ENCODE data around the gene RHOF. TPM values are rescaled to one million over a fixed set of nuclear protein-coding genes. Genes with fewer than 3 reads are reported as not detected.
A peak's percentile ranks its signal among the peaks of the same experiment; 100 is the strongest.

The RHOF gene, protein sequence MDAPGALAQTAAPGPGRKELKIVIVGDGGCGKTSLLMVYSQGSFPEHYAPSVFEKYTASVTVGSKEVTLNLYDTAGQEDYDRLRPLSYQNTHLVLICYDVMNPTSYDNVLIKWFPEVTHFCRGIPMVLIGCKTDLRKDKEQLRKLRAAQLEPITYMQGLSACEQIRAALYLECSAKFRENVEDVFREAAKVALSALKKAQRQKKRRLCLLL
- total RNA-seq = 10 to 100 TPM in 2 of 6 experiments, 1 to 10 TPM in 4; 3.7 to 16.2 (median 5.0) TPM
- long read RNA-seq = 0 reads

DNA sequence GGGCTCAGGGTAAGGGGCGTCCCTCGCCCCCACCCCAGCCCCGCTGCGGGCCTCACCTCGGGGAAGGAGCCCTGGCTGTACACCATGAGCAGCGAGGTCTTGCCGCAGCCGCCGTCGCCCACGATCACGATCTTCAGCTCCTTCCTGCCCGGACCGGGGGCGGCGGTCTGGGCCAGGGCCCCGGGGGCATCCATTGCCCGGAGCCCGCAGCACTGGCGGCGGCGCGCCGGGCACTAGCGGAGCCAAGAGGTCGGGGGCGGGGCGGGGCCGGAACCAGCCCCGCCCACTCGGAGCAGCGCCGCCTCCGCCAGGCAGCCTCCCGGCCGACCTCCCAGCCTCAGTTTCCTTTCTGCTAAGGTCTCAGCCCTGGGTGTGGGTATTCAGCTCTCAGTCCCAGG, at the start of gene RHOF:
Gene RHOF, minus strand, starts transcription at position 249 of the 398 bp plus-strand sequence. Its CDS starts 55 bp downstream, at position 194.
- Histone ChIP-seq H3K36me3 (peaks cover 0 to 4% (median 0%) of the 10 kb centered on the region in 4 donors), H3K27ac (peak within 1 kb of the TSS; percentile 61 to 95 (median 81)), H3K27me3 (no peaks in the 10 kb centered on the region), H3K9me3 (no peaks in the 10 kb centered on the region), H3K4me3 (peak within 1 kb of the TSS; percentile 49 to 57 (median 53)), H3K4me1 (peaks cover 0 to 50% (median 13%) of the 10 kb centered on the region in 4 donors)
- intact Hi-C loops (cut with DNase I) = no loop called here
- TF ChIP-seq, protein P1, sequence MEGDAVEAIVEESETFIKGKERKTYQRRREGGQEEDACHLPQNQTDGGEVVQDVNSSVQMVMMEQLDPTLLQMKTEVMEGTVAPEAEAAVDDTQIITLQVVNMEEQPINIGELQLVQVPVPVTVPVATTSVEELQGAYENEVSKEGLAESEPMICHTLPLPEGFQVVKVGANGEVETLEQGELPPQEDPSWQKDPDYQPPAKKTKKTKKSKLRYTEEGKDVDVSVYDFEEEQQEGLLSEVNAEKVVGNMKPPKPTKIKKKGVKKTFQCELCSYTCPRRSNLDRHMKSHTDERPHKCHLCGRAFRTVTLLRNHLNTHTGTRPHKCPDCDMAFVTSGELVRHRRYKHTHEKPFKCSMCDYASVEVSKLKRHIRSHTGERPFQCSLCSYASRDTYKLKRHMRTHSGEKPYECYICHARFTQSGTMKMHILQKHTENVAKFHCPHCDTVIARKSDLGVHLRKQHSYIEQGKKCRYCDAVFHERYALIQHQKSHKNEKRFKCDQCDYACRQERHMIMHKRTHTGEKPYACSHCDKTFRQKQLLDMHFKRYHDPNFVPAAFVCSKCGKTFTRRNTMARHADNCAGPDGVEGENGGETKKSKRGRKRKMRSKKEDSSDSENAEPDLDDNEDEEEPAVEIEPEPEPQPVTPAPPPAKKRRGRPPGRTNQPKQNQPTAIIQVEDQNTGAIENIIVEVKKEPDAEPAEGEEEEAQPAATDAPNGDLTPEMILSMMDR (IDR thresholded peaks at IDR 0.05) = no peak
- no peak for TF ChIP-seq POLR2A (IDR thresholded peaks at IDR 0.05)
- WGBS (ENCODE audit: insufficient coverage, low coverage, low lambda C conversion rate, missing lambda C conversion rate) = no CpG with 5 or more reads among the region's 36 CpGs
- DNase-seq (peak in 2 of 3 donors; percentile 67 to 76), ATAC-seq (no peak)

DNA sequence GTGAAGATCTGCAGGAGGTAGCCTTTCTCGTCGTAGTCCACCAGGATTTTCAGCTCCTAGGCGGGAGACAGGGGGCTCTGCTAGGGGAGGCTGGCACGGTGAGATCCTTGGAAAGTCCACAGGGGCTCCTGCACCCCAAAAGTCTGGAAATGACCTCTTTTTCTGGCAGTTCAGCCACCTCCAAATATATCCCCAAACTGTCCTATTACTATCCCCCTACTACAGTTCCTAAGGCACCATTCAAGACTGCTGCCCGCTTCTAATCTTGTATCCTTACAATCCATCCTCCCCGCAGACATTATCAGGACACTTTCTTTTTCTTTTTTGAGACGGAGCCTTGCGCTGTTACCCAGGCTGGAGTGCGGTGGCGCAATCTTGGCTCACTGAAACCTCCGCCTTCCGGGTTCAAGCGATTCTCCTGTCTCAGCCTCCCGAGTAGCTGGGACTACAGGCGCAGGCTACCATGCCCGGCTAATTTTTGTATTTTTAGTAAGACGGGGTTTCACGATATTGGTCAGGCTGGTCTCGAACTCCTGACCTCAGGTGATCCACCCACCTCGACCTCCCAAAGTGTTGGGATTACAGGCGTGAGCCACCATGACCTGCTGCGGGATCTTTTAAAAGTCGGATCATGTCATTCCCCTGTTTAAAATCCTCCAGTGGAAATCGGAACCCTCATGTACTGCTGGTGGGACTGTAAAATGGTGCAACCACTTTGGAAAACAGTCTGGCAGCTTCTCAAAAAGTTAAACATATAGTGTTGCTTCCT, 46.7 kb upstream of the RHOF start:
- Histone ChIP-seq H3K36me3 (peaks cover 0 to 65% (median 24%) of the 10 kb centered on the region in 4 donors), H3K27me3 (no peaks in the 10 kb centered on the region), H3K4me3 (peak overlapping the region; percentile 44 to 47 (median 46)), H3K4me1 (no peaks in the 10 kb centered on the region), H3K9me3 (no peaks in the 10 kb centered on the region), H3K27ac (peak overlapping the region in 2 of 3 donors; percentile 10 to 31)
- 74% methylated on average over 14 of the region's 24 CpGs for WGBS (ENCODE audit: insufficient coverage, low coverage, low lambda C conversion rate, missing lambda C conversion rate)
- DNase-seq (no peak), ATAC-seq (no peak)
- intact Hi-C loops (cut with DNase I) = loop anchor here in 1 of 2 donors (5.0 kb wide), 1 partner anchor 47 kb away; the partner anchor contains the start of gene PSMD9
- TF ChIP-seq, protein P1 (IDR thresholded peaks at IDR 0.05) = no peak
- TF ChIP-seq POLR2A (IDR thresholded peaks at IDR 0.05) = no peak

DNA sequence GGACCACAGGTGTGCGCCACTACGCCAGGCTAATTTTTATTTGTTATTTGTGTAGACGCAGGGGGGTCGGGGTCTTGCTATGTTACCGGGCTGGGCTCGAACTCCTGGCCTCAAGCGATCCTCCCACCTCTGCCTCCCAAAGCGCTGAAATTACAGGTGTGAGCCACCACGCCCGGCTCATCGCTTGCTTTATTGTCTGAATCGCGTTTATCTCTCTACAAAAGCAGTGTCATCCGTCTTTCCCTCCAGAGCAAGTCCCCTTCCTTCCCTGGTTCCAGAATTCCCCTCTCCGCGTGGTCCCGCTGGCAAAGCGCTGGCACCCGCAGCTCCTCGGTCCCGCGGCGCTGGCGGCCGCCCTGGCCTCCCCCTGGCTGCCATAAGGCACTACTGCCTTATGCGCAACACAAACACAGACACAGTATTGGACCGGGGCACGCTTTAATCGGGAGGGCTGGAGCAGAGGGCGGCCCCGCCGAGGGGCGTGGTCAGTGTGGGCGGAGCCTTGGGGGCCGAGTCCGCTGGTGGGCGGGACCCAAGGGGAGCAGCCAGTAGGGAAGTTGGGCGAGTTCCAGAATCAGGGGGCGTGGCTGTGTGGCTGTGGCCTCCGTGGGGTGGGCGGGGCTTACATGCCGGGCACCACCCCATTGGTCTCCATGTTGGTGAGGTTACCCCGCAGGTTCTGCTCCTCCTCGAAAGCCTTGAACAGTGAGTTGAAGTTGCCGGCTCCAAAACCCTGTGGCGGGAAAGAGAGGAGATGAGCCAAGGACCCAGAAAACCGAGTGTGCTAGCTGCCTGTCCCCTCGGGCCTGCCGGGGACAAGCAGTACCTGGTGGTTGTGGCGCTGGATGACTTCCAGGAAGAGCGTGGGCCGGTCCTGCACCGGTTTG, 45.9 kb upstream of the RHOF start:
- Histone ChIP-seq H3K27ac (peak overlapping the region in 2 of 3 donors; percentile 31 to 42), H3K36me3 (peaks cover 0 to 57% (median 20%) of the 10 kb centered on the region in 4 donors), H3K27me3 (no peaks in the 10 kb centered on the region), H3K9me3 (no peaks in the 10 kb centered on the region), H3K4me3 (peak overlapping the region; percentile 44 to 47 (median 46)), H3K4me1 (no peaks in the 10 kb centered on the region)
- intact Hi-C loops (cut with DNase I) = no loop called here
- 37% methylated on average over 33 of the region's 53 CpGs for WGBS (ENCODE audit: insufficient coverage, low coverage, low lambda C conversion rate, missing lambda C conversion rate)
- ATAC-seq (peak; percentile 93 to 96 (median 96)), DNase-seq (peak; percentile 98 to 99 (median 99))
- TF ChIP-seq POLR2A (IDR thresholded peaks at IDR 0.05) = peak; percentile 60
- TF ChIP-seq, protein P1 (IDR thresholded peaks at IDR 0.05) = peak; percentile 20 to 36 (median 26)

DNA sequence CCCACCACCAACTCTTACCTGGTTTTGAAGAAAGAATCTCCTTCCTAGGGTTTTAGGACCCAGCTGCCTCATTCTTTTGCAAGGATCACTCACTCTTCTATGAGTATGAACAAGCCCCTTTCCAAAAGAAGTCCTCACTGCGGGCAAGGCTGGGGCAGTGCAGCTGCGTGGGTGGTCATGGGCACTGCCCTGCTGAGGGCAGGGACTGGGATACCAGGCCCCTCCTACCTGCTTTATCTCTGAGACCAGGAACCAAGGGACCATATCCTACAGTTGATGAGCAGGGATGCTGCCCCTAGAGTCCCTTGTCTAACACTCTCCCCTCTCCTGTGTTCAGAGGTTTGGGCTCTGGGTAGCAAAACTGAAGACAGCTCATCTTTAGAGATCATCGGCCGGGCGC, 44.6 kb upstream of the RHOF start:
- no peak overlapping the region for H3K4me3 ChIP-seq
- intact Hi-C loops (cut with DNase I) = no loop called here

More for the DNA sequence above, 44.6 kb upstream of the RHOF start:
- H3K27me3 ChIP-seq = no peaks in the 10 kb centered on the region
- no peaks in the 10 kb centered on the region for H3K9me3 ChIP-seq
- H3K36me3 ChIP-seq = peaks cover 0 to 45% (median 10%) of the 10 kb centered on the region in 4 donors
- TF ChIP-seq, protein P1 (IDR thresholded peaks at IDR 0.05) = no peak
- no peak for TF ChIP-seq POLR2A (IDR thresholded peaks at IDR 0.05)
- no peak overlapping the region for H3K27ac ChIP-seq
- 60% methylated on average over 2 of the region's 5 CpGs for WGBS (ENCODE audit: insufficient coverage, low coverage, low lambda C conversion rate, missing lambda C conversion rate)
- no peaks in the 10 kb centered on the region for H3K4me1 ChIP-seq
- DNase-seq (no peak), ATAC-seq (peak in 2 of 4 donors; percentile 2 to 16)
